ENCODE results near the gene UVSSA. TPM values are rescaled to one million over a fixed set of nuclear protein-coding genes. Genes with fewer than 3 reads are reported as not detected.

UVSSA gene
- total and polyA plus RNA-seq, 9 of the 15 experiments (the other 6 are each of a cell fraction or from before 2014, with no cell fraction given) = 0.21 to 14.6 (median 3.3) TPM

- ChIA-PET CTCF (ENCODE audit: low intra/inter-chr PET ratio) (no interaction called here), POLR2A (interaction anchor here (0.8 to 2.2 kb wide), 7 partner anchors 9 to 611 kb away, joined by 3 to 11 read pairs (median 4); partner anchors contain the start of gene MAEA)
- FAIRE-seq (peak; percentile 86), ATAC-seq (peak; percentile 99), DNase-seq (ENCODE audit: extremely low read depth in 1 of 4, low spot score in 3 of 4) (peak; percentile 85 to 90 (median 88))
- Histone ChIP-seq H3K4me2 (ENCODE audit: insufficient read depth, low read length) (peak overlapping the region; percentile 28), H3K9ac (ENCODE audit: insufficient read depth in 1 of 2, low read depth in 2 of 2, low read length in 2 of 2) (peak overlapping the region; percentile 34 to 37), H3K9me1 (ENCODE audit: control insufficient read depth, insufficient read depth, low read length) (no peaks in the 10 kb centered on the region), H3K27ac (ENCODE audit: extremely low read depth, low read depth, low read length) (peak overlapping the region; percentile 59; the same call in 2 of the 3 replicates), H2AFZ (ENCODE audit: low read depth, low read length) (peak overlapping the region; percentile 29; the same call in 1 of the 2 replicates), H3K79me2 (ENCODE audit: control insufficient read depth, insufficient read depth, low read length) (peaks cover 74% of the 10 kb centered on the region), H3K36me3 (ENCODE audit: control insufficient read depth, insufficient read depth, low read length) (peaks cover 56% of the 10 kb centered on the region; the same call in 2 of the 3 replicates), H3K4me3 (no peak overlapping the region; the same call in 1 of the 2 replicates), H3K4me1 (replicated peaks in 1 of 2; ENCODE audit: control insufficient read depth in 2 of 2, insufficient read depth in 2 of 2, low read length in 2 of 2) (peaks cover 4 to 44% of the 10 kb centered on the region in 2 experiments; a peak in 4 of 5 replicates), H4K20me1 (replicated peaks; ENCODE audit: control insufficient read depth, insufficient read depth, low read length) (peaks cover 12% of the 10 kb centered on the region), H3K9me3 (replicated peaks; ENCODE audit: control insufficient read depth, insufficient read depth, low read depth, low read length) (no peaks in the 10 kb centered on the region), H3K27me3 (ENCODE audit: control insufficient read depth in 2 of 2, insufficient read depth in 2 of 2, low read length in 2 of 2) (no peaks in the 10 kb centered on the region; a peak in 1 of 5 replicates)
- no TSS peak for BruUV-seq (replicated peaks)
- in situ Hi-C loops (cut with MboI) = no loop called here
- WGBS (ENCODE audit: insufficient coverage, low coverage, missing lambda C conversion rate) = 37% methylated on average over 24 of the region's 36 CpGs
- intact Hi-C loops (cut with micrococcal nuclease) = no loop called here
- TF ChIP-seq EP300 (IDR thresholded peaks at IDR 0.05; ENCODE audit: low read length) (no peak), KLF16 (IDR thresholded peaks at IDR 0.05) (no peak), LARP7 (IDR thresholded peaks at IDR 0.05) (no peak), RFX1 (IDR thresholded peaks at IDR 0.05) (no peak), ZSCAN29 (IDR thresholded peaks at IDR 0.05) (no peak), KLF13 (tag; IDR thresholded peaks at IDR 0.05; ENCODE audit: borderline replicate concordance, low read depth) (no peak), MXD1 (CRISPR knock-in tag; IDR thresholded peaks at IDR 0.05; ENCODE audit: borderline replicate concordance, poor library complexity, severe bottlenecking) (no peak), FOS (IDR thresholded peaks at IDR 0.05; ENCODE audit: extremely low read depth, insufficient read length) (no peak), RBM25 (IDR thresholded peaks at IDR 0.05; ENCODE audit: low read depth, low read length, severe bottlenecking) (no peak), JUNB (CRISPR knock-in tag; conservative IDR thresholded peaks at IDR 0.05) (no peak), ZNF449 (CRISPR knock-in tag; IDR thresholded peaks at IDR 0.05) (no peak), HDAC3 (IDR thresholded peaks at IDR 0.05; ENCODE audit: borderline replicate concordance, partially characterized antibody) (no peak), TAF7 (tag; IDR thresholded peaks at IDR 0.05) (no peak)
- TF ChIP-seq, protein P1, sequence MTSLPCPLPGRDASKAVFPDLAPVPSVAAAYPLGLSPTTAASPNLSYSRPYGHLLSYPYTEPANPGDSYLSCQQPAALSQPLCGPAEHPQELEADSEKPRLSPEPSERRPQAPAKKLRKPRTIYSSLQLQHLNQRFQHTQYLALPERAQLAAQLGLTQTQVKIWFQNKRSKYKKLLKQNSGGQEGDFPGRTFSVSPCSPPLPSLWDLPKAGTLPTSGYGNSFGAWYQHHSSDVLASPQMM (CRISPR knock-in tag; IDR thresholded peaks at IDR 0.05) = no peak
- TF ChIP-seq, protein P2, sequence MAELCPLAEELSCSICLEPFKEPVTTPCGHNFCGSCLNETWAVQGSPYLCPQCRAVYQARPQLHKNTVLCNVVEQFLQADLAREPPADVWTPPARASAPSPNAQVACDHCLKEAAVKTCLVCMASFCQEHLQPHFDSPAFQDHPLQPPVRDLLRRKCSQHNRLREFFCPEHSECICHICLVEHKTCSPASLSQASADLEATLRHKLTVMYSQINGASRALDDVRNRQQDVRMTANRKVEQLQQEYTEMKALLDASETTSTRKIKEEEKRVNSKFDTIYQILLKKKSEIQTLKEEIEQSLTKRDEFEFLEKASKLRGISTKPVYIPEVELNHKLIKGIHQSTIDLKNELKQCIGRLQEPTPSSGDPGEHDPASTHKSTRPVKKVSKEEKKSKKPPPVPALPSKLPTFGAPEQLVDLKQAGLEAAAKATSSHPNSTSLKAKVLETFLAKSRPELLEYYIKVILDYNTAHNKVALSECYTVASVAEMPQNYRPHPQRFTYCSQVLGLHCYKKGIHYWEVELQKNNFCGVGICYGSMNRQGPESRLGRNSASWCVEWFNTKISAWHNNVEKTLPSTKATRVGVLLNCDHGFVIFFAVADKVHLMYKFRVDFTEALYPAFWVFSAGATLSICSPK (IDR thresholded peaks at IDR 0.05; ENCODE audit: borderline replicate concordance) = no peak
- TF ChIP-seq, protein P3, sequence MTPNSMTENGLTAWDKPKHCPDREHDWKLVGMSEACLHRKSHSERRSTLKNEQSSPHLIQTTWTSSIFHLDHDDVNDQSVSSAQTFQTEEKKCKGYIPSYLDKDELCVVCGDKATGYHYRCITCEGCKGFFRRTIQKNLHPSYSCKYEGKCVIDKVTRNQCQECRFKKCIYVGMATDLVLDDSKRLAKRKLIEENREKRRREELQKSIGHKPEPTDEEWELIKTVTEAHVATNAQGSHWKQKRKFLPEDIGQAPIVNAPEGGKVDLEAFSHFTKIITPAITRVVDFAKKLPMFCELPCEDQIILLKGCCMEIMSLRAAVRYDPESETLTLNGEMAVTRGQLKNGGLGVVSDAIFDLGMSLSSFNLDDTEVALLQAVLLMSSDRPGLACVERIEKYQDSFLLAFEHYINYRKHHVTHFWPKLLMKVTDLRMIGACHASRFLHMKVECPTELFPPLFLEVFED (CRISPR knock-in tag; conservative IDR thresholded peaks at IDR 0.05) = no peak
Measured at GRCh38 chr4:1309261-1310010, 37.6 kb upstream of the UVSSA start.

Measured in K562 (cell line).